ENCODE measurements around the gene PGA3. TPM values are rescaled to one million over a fixed set of nuclear protein-coding genes. Genes with fewer than 3 reads are reported as not detected.
"Not testable (repeated sequence)": the region's sequence is repeated elsewhere in the genome, so short reads cannot be mapped to it uniquely, and the experiment has no call there.

The PGA3 gene
- total RNA-seq, 2 donors from 2014 or later = not detected

DNA sequence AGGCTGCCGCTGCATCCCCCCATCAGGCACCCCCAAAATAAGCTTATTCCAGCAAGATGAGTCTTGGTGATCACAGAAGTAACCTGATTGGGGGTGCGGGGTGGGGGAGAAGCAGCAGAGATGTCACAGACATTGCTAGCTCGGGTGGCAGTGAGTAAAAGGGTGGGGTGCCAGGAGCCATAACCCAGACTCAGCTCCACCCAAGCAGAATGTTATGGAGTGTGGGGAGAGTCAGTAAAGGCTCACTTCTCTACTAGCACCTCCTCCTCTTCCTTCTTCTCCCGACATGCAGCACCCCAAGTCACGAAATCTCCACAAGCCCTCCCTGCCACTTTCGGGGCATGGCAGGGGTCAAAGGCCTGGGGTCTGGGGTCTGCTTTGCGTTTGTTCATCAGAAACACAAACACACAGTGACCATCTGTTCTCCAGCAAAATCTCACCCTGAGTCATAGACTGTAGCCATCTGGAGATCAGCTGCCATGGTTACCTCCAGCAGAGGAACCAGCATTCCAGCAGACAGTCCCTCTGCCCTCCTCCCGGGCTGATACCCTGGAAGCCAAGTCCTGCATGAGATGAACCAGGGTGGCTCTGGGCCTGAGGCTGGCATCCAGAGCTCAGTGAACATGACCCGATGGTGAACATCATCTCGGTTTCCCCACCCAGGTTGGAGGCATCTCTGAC, 23.3 kb downstream of the PGA3 start:
- H3K4me1 Mint-ChIP-seq (ENCODE audit: low read depth); H3K27ac Mint-ChIP-seq; H3K27me3 Mint-ChIP-seq (ENCODE audit: low read depth); H3K9me3 Mint-ChIP-seq; DNase-seq; ATAC-seq (replicated peaks in 1 of 2); H3K36me3 Mint-ChIP-seq (ENCODE audit: insufficient read depth in 2 of 2); H3K4me3 Mint-ChIP-seq: not testable (repeated sequence)

DNA sequence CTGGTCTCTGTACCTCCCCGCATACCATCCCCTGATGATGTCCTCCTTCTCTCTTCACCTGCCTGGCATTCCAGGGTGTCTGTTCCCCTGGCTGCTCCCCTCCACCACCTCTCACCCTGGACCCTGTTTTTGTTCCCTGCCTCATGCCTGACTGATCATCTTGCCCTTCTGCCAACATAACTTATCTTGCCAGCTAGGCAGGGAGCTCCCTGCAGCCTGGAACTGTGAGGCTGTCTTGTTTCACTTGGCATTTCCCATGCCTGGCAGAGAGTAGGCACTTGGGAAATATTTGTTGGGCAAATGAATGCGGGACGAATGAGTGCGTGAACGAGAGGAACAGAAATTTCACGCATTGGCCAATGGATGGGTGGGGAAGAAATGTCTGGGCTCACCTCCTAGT, 26.1 kb downstream of the PGA3 start:
- not testable (repeated sequence) for H3K27me3 Mint-ChIP-seq (ENCODE audit: low read depth); H3K4me3 Mint-ChIP-seq; H3K27ac Mint-ChIP-seq; H3K4me1 Mint-ChIP-seq (ENCODE audit: low read depth); H3K36me3 Mint-ChIP-seq (ENCODE audit: insufficient read depth in 2 of 2); ATAC-seq (replicated peaks in 1 of 2); H3K9me3 Mint-ChIP-seq; DNase-seq

DNA sequence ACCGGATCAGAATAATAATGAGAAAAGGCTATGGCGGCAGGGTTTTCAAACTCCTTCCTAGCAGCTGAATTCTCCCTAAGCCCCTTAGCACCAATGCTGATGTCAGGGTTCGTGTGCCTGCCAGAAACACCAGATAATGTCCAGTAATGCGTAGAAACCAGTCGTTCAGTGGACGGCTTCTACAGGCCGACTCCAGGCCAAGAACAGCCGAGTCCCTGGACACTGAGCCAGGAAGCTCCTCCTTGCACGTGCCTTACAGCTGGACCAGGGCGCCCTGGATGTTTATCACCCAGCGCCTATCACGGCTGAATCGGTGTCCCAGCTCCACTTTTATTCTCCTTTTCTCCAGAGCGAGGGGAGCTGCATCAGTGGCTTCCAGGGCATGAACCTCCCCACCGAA, 27.7 kb downstream of the PGA3 start:
- not testable (repeated sequence) for H3K4me3 Mint-ChIP-seq; H3K27me3 Mint-ChIP-seq (ENCODE audit: low read depth); ATAC-seq (replicated peaks in 1 of 2); DNase-seq; H3K36me3 Mint-ChIP-seq (ENCODE audit: insufficient read depth in 2 of 2); H3K4me1 Mint-ChIP-seq (ENCODE audit: low read depth); H3K9me3 Mint-ChIP-seq; H3K27ac Mint-ChIP-seq

DNA sequence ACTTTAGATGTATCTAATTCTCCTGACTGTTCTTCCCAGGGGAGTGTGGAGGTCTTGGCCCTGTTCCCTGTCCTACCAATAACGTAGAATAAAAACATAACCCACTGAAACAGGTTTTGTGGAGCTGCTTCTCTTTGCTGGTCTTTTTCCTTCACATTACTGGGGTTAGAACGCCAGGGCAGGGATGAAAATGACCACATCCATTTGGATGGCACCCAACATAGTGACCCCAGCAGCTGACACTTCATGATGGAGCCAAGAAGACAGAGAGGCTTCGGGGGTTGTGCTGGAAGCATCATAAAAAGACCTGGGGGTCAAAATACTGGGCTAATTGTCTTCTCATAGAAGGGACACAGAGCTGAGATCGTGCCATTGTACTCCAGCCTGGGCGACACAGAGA, 28.3 kb downstream of the PGA3 start:
- H3K36me3 Mint-ChIP-seq (ENCODE audit: insufficient read depth in 2 of 2); H3K4me3 Mint-ChIP-seq; H3K27me3 Mint-ChIP-seq (ENCODE audit: low read depth); H3K4me1 Mint-ChIP-seq (ENCODE audit: low read depth); ATAC-seq (replicated peaks in 1 of 2); H3K9me3 Mint-ChIP-seq; H3K27ac Mint-ChIP-seq; DNase-seq: not testable (repeated sequence)

DNA sequence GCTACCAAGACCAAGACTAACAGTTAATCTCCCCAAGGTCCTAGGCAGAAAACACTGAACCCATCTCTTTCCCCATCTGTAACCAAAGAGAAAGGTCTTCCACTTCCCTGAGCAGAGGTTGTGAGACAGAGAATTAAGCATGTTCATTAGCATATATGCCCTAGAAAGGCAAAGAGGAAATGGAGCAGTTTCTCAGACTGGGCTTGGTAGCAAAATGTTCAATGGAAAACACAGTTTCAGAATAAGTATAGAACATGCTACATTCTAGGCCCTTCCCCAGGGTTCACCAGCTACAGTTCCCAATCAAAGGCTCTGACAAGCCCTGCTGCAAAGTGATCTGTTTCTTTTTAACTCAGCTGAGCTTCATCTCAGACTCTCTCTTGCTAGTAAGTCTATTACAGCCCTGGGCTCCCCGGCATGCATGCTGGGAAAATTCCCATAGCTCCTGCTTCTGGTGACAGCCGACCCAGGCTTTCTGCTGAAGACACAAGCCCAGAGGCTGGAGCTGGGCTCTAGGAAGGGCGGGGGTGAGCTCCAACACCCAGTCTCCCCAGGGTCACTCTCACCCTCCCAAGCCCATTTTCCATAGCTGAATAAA, 29.3 kb downstream of the PGA3 start:
- H3K27me3 Mint-ChIP-seq (ENCODE audit: low read depth); H3K27ac Mint-ChIP-seq; ATAC-seq (replicated peaks in 1 of 2); H3K36me3 Mint-ChIP-seq (ENCODE audit: insufficient read depth in 2 of 2); H3K9me3 Mint-ChIP-seq; H3K4me3 Mint-ChIP-seq; H3K4me1 Mint-ChIP-seq (ENCODE audit: low read depth); DNase-seq: not testable (repeated sequence)

DNA sequence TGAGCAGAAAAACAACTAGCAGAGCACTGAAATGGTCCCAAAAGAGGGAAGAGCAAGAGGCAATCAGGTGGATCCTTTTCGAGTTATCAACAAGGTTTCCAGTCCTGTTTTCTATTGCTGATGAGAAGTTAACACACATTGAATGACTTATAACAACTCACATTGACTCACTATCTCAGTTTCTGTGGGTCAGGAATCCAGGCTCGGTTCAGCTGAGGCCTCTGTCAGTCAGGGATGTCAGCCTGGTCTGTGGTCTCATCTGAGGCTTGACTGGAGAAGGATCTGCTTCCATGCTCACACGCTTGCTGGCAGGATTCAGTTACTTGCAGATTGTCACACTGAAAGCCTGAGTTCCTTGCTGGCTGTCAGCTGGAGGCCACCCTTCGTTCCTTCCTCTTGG, 33.8 kb downstream of the PGA3 start:
- DNase-seq; H3K4me1 Mint-ChIP-seq (ENCODE audit: low read depth); H3K27ac Mint-ChIP-seq; H3K36me3 Mint-ChIP-seq (ENCODE audit: insufficient read depth in 2 of 2); H3K27me3 Mint-ChIP-seq (ENCODE audit: low read depth); H3K9me3 Mint-ChIP-seq; H3K4me3 Mint-ChIP-seq: not testable (repeated sequence)
- peak; percentile 31 to 55 for ATAC-seq (replicated peaks in 1 of 2)

DNA sequence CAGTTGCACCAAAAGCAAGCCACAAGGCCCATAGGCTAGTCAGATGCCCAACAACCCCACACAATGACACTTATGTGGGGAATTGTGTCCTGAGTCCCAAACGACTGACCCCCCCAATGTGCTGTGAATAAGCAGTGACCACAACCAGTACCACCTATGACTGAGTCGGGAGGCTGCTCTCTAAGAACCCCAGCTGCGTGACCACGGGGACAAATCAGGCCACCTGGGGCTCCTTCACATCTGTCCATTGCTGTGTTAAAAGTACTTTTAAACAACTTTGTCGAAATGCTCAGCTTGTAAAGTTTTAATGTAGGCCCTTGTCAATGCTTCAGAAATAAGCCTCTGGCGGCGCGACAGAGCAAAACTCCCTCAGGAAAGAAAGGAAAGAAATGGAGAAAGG, 37.0 kb downstream of the PGA3 start:
- DNase-seq; ATAC-seq (replicated peaks in 1 of 2); H3K36me3 Mint-ChIP-seq (ENCODE audit: insufficient read depth in 2 of 2); H3K27me3 Mint-ChIP-seq (ENCODE audit: low read depth); H3K27ac Mint-ChIP-seq; H3K9me3 Mint-ChIP-seq; H3K4me1 Mint-ChIP-seq (ENCODE audit: low read depth); H3K4me3 Mint-ChIP-seq: not testable (repeated sequence)

DNA sequence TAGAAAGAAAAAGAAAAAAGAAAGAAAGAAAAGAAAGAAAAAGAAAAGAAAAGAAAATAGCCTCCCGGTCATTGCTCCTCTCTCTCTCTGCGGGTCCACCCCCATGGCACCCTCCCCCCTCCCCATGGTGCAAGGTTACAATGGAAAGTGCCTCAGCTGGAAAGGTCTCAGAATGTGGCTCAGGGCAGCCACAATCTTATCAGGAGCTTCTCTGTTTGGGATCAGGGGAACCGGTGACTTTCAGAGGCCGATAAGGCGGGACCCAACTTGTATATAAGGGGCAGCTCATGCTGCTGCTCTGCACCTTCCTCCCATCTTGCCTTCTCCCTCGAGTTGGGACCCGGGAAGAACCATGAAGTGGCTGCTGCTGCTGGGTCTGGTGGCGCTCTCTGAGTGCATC, 37.6 kb downstream of the PGA3 start, which contains the start of gene PGA5:
Gene PGA5 (plus strand): TSS at position 301 of the 400 bp plus-strand sequence. CDS start 52 bp downstream, at position 353.
- H3K4me1 Mint-ChIP-seq (ENCODE audit: low read depth); ATAC-seq (replicated peaks in 1 of 2); H3K27me3 Mint-ChIP-seq (ENCODE audit: low read depth): not testable (repeated sequence)

DNA sequence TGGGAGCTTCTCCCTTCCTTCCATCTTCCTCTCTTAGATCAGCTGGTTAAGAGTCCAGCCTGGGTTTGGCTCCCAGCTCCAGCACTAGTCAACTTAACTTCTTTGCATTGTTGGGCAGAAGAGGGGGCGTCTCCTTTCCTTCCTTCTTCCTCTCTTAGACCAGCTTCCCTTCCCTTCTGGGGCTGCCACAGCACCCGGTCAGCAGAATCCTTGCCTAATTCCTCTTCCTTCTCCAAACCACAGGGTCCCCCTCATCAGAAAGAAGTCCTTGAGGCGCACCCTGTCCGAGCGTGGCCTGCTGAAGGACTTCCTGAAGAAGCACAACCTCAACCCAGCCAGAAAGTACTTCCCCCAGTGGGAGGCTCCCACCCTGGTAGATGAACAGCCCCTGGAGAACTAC, 38.2 kb downstream of the PGA3 start:
- H3K9me3 Mint-ChIP-seq; H3K36me3 Mint-ChIP-seq (ENCODE audit: insufficient read depth in 2 of 2); H3K27me3 Mint-ChIP-seq (ENCODE audit: low read depth); H3K27ac Mint-ChIP-seq; DNase-seq; H3K4me1 Mint-ChIP-seq (ENCODE audit: low read depth); H3K4me3 Mint-ChIP-seq; ATAC-seq (replicated peaks in 1 of 2): not testable (repeated sequence)

More for the DNA sequence above, 37.6 kb downstream of the PGA3 start, which contains the start of gene PGA5:
- not testable (repeated sequence) for DNase-seq; H3K27ac Mint-ChIP-seq; H3K9me3 Mint-ChIP-seq; H3K36me3 Mint-ChIP-seq (ENCODE audit: insufficient read depth in 2 of 2); H3K4me3 Mint-ChIP-seq

DNA sequence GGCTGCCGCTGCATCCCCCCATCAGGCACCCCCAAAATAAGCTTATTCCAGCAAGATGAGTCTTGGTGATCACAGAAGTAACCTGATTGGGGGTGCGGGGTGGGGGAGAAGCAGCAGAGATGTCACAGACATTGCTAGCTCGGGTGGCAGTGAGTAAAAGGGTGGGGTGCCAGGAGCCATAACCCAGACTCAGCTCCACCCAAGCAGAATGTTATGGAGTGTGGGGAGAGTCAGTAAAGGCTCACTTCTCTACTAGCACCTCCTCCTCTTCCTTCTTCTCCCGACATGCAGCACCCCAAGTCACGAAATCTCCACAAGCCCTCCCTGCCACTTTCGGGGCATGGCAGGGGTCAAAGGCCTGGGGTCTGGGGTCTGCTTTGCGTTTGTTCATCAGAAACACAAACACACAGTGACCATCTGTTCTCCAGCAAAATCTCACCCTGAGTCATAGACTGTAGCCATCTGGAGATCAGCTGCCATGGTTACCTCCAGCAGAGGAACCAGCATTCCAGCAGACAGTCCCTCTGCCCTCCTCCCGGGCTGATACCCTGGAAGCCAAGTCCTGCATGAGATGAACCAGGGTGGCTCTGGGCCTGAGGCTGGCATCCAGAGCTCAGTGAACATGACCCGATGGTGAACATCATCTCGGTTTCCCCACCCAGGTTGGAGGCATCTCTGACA, 42.1 kb downstream of the PGA3 start:
- H3K4me3 Mint-ChIP-seq; H3K36me3 Mint-ChIP-seq (ENCODE audit: insufficient read depth in 2 of 2); H3K27ac Mint-ChIP-seq; ATAC-seq (replicated peaks in 1 of 2); H3K27me3 Mint-ChIP-seq (ENCODE audit: low read depth); H3K9me3 Mint-ChIP-seq; DNase-seq; H3K4me1 Mint-ChIP-seq (ENCODE audit: low read depth): not testable (repeated sequence)

DNA sequence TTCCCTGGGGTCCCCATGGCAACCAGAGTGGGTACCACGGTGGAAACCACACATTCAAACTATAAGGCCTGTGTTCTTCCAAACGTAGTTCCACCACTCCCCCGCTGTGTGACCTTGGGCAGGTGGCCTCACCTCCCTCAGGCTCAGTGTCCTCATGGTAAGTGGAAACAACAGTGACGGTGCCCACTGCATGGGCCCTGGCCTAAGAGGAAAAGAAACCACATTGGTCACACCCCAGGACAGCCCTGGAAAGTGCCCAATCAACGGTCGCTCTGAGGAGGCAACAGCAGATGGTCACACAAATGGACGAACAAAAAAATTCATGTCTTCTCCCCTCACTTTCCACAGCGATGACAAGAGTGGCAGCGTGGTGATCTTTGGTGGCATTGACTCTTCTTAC, 44.8 kb downstream of the PGA3 start:
- H3K4me3 Mint-ChIP-seq; H3K27me3 Mint-ChIP-seq (ENCODE audit: low read depth); H3K9me3 Mint-ChIP-seq; ATAC-seq (replicated peaks in 1 of 2); H3K4me1 Mint-ChIP-seq (ENCODE audit: low read depth); DNase-seq; H3K36me3 Mint-ChIP-seq (ENCODE audit: insufficient read depth in 2 of 2); H3K27ac Mint-ChIP-seq: not testable (repeated sequence)

DNA sequence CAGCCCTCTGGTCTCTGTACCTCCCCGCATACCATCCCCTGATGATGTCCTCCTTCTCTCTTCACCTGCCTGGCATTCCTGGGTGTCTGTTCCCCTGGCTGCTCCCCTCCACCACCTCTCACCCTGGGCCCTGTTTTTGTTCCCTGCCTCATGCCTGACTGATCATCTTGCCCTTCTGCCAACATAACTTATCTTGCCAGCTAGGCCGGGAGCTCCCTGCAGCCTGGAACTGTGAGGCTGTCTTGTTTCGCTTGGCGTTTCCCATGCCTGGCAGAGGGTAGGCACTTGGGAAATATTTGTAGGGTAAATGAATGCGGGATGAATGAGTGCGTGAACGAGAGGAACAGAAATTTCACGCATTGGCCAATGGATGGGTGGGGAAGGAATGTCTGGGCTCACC, 45.9 kb downstream of the PGA3 start:
- H3K27ac Mint-ChIP-seq; H3K36me3 Mint-ChIP-seq (ENCODE audit: insufficient read depth in 2 of 2); ATAC-seq (replicated peaks in 1 of 2); H3K9me3 Mint-ChIP-seq; DNase-seq; H3K27me3 Mint-ChIP-seq (ENCODE audit: low read depth); H3K4me3 Mint-ChIP-seq; H3K4me1 Mint-ChIP-seq (ENCODE audit: low read depth): not testable (repeated sequence)

DNA sequence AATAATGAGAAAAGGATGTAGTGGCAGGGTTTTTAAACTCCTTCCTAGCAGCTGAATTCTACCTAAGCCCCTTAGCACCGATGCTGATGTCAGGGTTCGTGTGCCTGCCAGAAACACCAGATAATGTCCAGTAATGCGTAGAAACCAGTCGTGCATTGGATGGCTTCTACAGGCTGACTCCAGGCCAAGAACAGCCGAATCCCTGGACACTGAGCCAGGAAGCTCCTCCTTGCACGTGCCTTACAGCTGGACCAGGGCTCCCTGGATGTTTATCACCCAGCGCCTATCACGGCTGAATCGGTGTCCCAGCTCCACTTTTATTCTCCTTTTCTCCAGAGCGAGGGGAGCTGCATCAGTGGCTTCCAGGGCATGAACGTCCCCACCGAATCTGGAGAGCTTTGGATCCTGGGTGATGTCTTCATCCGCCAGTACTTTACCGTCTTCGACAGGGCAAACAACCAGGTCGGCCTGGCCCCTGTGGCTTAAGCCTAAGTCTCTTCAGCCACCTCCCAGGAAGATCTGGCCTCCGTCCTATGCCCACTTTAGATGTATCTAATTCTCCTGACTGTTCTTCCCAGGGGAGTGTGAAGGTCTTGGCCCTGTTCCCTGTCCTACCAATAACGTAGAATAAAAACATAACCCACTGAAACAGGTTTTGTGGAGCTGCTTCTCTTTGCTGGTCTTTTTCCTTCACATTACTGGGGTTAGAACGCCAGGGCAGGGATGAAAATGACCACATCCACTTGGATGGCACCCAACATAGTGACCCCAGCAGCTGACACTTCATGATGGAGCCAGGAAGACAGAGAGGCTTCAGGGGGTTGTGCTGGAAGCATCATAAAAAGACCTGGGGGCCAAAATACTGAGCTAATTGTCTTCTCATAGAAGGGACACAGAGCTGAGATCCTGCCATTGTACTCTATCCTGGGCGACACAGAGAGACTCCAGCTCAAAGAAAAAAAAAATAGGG, 47.8 kb downstream of the PGA3 start:
- H3K4me3 Mint-ChIP-seq; H3K9me3 Mint-ChIP-seq; H3K27me3 Mint-ChIP-seq (ENCODE audit: low read depth); ATAC-seq (replicated peaks in 1 of 2); H3K27ac Mint-ChIP-seq; DNase-seq; H3K36me3 Mint-ChIP-seq (ENCODE audit: insufficient read depth in 2 of 2); H3K4me1 Mint-ChIP-seq (ENCODE audit: low read depth): not testable (repeated sequence)
